GM23338 (cell line): Measurements from ENCODE around the gene RAI14. TPM values are rescaled to one million over a fixed set of nuclear protein-coding genes. Genes with fewer than 3 reads are reported as not detected.

ENCODE experiments used
- ATAC-seq: fragments of 200-7000 bp; cut with Tn5 transposase; 3 replicates; pipeline ENCODE4 v1.9.1; 2020
- DNase-seq: peaks from one replicate; pipeline ENCODE4 v3.0.0-alpha.2; 2015; ENCODE audit warnings: low spot score
- H2AFZ ChIP-seq: fragments of 200-600 bp; sonication (generic); 2 replicates; pipeline ENCODE4 v1.8.0; 2016; ENCODE audit warnings: antibody characterized with exemption, mild to moderate bottlenecking, moderate library complexity
- H3F3A ChIP-seq: fragments of 200-600 bp; sonication (generic); replicated peaks from 2 replicates; pipeline ENCODE4 v1.8.0; 2017; ENCODE audit warnings: antibody characterized with exemption, mixed run types, low read depth
- H3K27ac ChIP-seq: fragments of 200-600 bp; sonication (generic); 2 replicates; pipeline ENCODE4 v1.6.1; 2016; ENCODE audit warnings: low read depth
- H3K27me3 ChIP-seq: fragments of 200-600 bp; sonication (generic); 2 replicates; pipeline ENCODE4 v1.8.0; 2016; ENCODE audit warnings: mild to moderate bottlenecking, mixed run types, moderate library complexity; ENCODE audit not compliant: insufficient read depth
- H3K36me3 ChIP-seq: fragments of 200-600 bp; sonication (generic); 2 replicates; pipeline ENCODE4 v1.8.0; 2016; ENCODE audit warnings: mild to moderate bottlenecking; ENCODE audit not compliant: insufficient read depth
- H3K4me1 ChIP-seq: fragments of 200-600 bp; sonication (generic); 2 replicates; pipeline ENCODE4 v1.8.0; 2016; ENCODE audit warnings: mild to moderate bottlenecking, moderate library complexity; ENCODE audit not compliant: insufficient read depth
- H3K4me2 ChIP-seq: fragments of 200-600 bp; sonication (generic); 2 replicates; pipeline ENCODE4 v1.7.1; 2017; ENCODE audit warnings: mixed run types
- H3K4me3 ChIP-seq: fragments of 200-600 bp; sonication (generic); 2 replicates; pipeline ENCODE4 v1.6.1; 2016; ENCODE audit warnings: mixed run types
- H3K79me2 ChIP-seq: fragments of 200-600 bp; sonication (generic); replicated peaks from 2 replicates; pipeline ENCODE4 v1.8.0; 2017; ENCODE audit warnings: mild to moderate bottlenecking; ENCODE audit not compliant: insufficient read depth
- H3K9me2 ChIP-seq: fragments of 200-600 bp; sonication (generic); 2 replicates; pipeline ENCODE4 v1.8.0; 2017; ENCODE audit not compliant: insufficient read depth
- H4K20me1 ChIP-seq: fragments of 200-600 bp; sonication (generic); replicated peaks from 2 replicates; pipeline ENCODE4 v1.8.0; 2017; ENCODE audit warnings: mild to moderate bottlenecking; ENCODE audit not compliant: insufficient read depth
- H3K27ac Mint-ChIP-seq: 2 replicates; pipeline ENCODE4 v1.8.0; 2020; ENCODE audit warnings: inconsistent platforms, mild to moderate bottlenecking, moderate library complexity, mixed read lengths
- H3K27me3 Mint-ChIP-seq: 3 replicates; pipeline ENCODE4 v1.8.0; 2022; ENCODE audit warnings: low read depth, mild to moderate bottlenecking, moderate library complexity, mixed read lengths, inconsistent platforms; ENCODE audit not compliant: insufficient read depth, poor library complexity
- H3K36me3 Mint-ChIP-seq: 3 replicates; pipeline ENCODE4 v1.8.0; 2021; ENCODE audit warnings: low read depth, mild to moderate bottlenecking, inconsistent platforms, moderate library complexity, mixed read lengths
- H3K4me1 Mint-ChIP-seq: 3 replicates; pipeline ENCODE4 v1.8.0; 2020; ENCODE audit warnings: mild to moderate bottlenecking, inconsistent platforms, mixed read lengths
- H3K4me3 Mint-ChIP-seq: 3 replicates; pipeline ENCODE4 v1.8.0; 2021; ENCODE audit warnings: moderate library complexity, mild to moderate bottlenecking, inconsistent platforms, mixed read lengths
- H3K9me3 Mint-ChIP-seq: 3 replicates; pipeline ENCODE4 v1.8.0; 2020; ENCODE audit warnings: moderate library complexity, mild to moderate bottlenecking, inconsistent platforms, mixed read lengths
- CREB1 ChIP-seq: fragments of 250-450 bp; sonication (Bioruptor Pico); IDR thresholded peaks from 2 replicates; pipeline ENCODE4 v1.5.0; 2020; ENCODE audit warnings: low read depth, mild to moderate bottlenecking, moderate library complexity
- EZH2 ChIP-seq: fragments of 200-600 bp; sonication (generic); IDR thresholded peaks from one replicate; pipeline ENCODE4 v1.8.0; 2017; ENCODE audit warnings: antibody characterized with exemption, mild to moderate bottlenecking, low read depth; ENCODE audit not compliant: unreplicated experiment
- EZH2phosphoT487 ChIP-seq: fragments of 200-600 bp; sonication (generic); IDR thresholded peaks from one replicate; pipeline ENCODE4 v1.8.1; 2018; ENCODE audit warnings: antibody characterized with exemption; ENCODE audit not compliant: unreplicated experiment
- JUNB ChIP-seq: IDR thresholded peaks from one replicate; pipeline ENCODE4 v1.6.1; 2016; ENCODE audit warnings: antibody characterized with exemption; ENCODE audit not compliant: unreplicated experiment
- NANOG ChIP-seq: IDR thresholded peaks from 2 replicates; pipeline ENCODE4 v1.6.1; 2016; ENCODE audit warnings: antibody characterized with exemption, borderline replicate concordance
- POLR2AphosphoS5 ChIP-seq: IDR thresholded peaks from 2 replicates; pipeline ENCODE4 v1.6.1; 2016; ENCODE audit warnings: antibody characterized with exemption, low read depth
- STAT1 ChIP-seq: IDR thresholded peaks from one replicate; pipeline ENCODE4 v1.6.1; 2016; ENCODE audit warnings: antibody characterized with exemption; ENCODE audit not compliant: unreplicated experiment
- ZNF114 ChIP-seq: fragments of 250-450 bp; sonication (Bioruptor Pico); IDR thresholded peaks from 2 replicates; pipeline ENCODE4 v1.5.0; 2020; ENCODE audit warnings: mild to moderate bottlenecking, moderate library complexity
- ZNF331 ChIP-seq: fragments of 250-450 bp; sonication (Bioruptor Pico); IDR thresholded peaks from 2 replicates; pipeline ENCODE4 v1.5.0; 2020; ENCODE audit warnings: low read depth, mild to moderate bottlenecking, moderate library complexity
- polyA plus RNA-seq: library from polyadenylated mRNA; unstranded; fragments of >200 nt; fragmentation: Nextera tagmentation; extraction: Ambion mirVana; gene quantifications from 2 replicates; pipeline ENCODE4 v1.2.1, GENCODE V29; 2016
- total RNA-seq: library from RNA; depleted of rRNA; stranded (reverse); fragments of >200 nt; shearing (Covaris generic); gene quantifications from 2 replicates; pipeline ENCODE4 v1.2.3, GENCODE V29; 2014
- TF ChIP-seq, protein P1 (sequence below): IDR thresholded peaks from 2 replicates; pipeline ENCODE4 v1.6.1; 2016; ENCODE audit warnings: antibody characterized with exemption
- TF ChIP-seq, protein P2 (sequence below): fragments of 250-450 bp; sonication (Bioruptor Pico); IDR thresholded peaks from 2 replicates; pipeline ENCODE4 v1.5.0; 2020; ENCODE audit warnings: mild to moderate bottlenecking, moderate library complexity
- TF ChIP-seq, protein P3 (sequence below), 2 experiments: fragments of 200-600 bp in 1 of 2; sonication (generic) in 1 of 2; conservative IDR thresholded peaks; 2 replicates each; pipeline versions ENCODE4 v1.5.1 to v1.6.1; 2016 to 2017; ENCODE audit warnings: antibody characterized with exemption in 2 of 2, low read depth in 2 of 2, mild to moderate bottlenecking in 2 of 2, moderate library complexity in 1 of 2
- TF ChIP-seq, protein P4 (sequence below): IDR thresholded peaks from one replicate; pipeline ENCODE4 v1.6.1; 2018; ENCODE audit warnings: antibody characterized with exemption; ENCODE audit not compliant: unreplicated experiment

The RAI14 gene
- total and polyA plus RNA-seq, 2 experiments from 2014 or later = 58.8 to 95.8 TPM

DNA sequence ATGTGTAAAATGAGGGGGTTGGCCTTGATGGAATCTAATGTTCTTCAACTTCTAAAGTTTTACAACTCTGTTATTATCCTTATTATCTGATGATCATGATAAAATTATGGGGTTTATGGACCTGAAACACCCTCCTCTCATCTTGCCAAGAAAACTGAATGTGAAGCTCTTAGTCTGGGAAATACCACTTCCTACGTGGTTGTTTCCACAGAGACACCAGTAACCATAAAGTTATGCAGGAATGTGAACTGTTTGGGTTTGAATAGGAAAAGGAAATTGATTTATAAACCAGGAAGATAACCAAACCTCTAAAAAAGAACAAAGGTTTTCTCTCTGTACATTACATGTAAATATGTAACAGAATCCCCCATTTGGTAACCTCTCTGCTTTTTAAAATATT is 28.3 kb upstream of the RAI14 start:
- Mint-ChIP-seq H3K9me3 (peaks cover 18% of the 10 kb centered on the region), H3K27ac (no peak overlapping the region), H3K27me3 (peaks cover 3% of the 10 kb centered on the region), H3K4me3 (no peak overlapping the region), H3K4me1 (peaks cover 8% of the 10 kb centered on the region), H3K36me3 (peaks cover 10% of the 10 kb centered on the region; the same call in 1 of the 3 replicates)
- Histone ChIP-seq H4K20me1 (no peaks in the 10 kb centered on the region), H3K79me2 (no peaks in the 10 kb centered on the region), H2AFZ (no peak overlapping the region), H3K9me2 (0 out of 2 replicates have a peak, but pooled peaks cover 7% of the 10 kb centered on the region), H3K4me2 (no peak overlapping the region), H3K4me3 (no peak overlapping the region), H3K27ac (no peak overlapping the region), H3F3A (no peaks in the 10 kb centered on the region), H3K36me3 (no peaks in the 10 kb centered on the region), H3K27me3 (no peaks in the 10 kb centered on the region), H3K4me1 (peaks cover 7% of the 10 kb centered on the region)
- ATAC-seq = no peak
- TF ChIP-seq CREB1 (no peak), EZH2 (no peak), ZNF114 (CRISPR knock-in tag) (no peak), ZNF331 (CRISPR knock-in tag) (no peak), POLR2AphosphoS5 (no peak), JUNB (no peak), EZH2phosphoT487 (no peak), NANOG (no peak), STAT1 (no peak)
- TF ChIP-seq, protein P1, sequence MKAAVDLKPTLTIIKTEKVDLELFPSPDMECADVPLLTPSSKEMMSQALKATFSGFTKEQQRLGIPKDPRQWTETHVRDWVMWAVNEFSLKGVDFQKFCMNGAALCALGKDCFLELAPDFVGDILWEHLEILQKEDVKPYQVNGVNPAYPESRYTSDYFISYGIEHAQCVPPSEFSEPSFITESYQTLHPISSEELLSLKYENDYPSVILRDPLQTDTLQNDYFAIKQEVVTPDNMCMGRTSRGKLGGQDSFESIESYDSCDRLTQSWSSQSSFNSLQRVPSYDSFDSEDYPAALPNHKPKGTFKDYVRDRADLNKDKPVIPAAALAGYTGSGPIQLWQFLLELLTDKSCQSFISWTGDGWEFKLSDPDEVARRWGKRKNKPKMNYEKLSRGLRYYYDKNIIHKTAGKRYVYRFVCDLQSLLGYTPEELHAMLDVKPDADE = no peak
- TF ChIP-seq, protein P2, sequence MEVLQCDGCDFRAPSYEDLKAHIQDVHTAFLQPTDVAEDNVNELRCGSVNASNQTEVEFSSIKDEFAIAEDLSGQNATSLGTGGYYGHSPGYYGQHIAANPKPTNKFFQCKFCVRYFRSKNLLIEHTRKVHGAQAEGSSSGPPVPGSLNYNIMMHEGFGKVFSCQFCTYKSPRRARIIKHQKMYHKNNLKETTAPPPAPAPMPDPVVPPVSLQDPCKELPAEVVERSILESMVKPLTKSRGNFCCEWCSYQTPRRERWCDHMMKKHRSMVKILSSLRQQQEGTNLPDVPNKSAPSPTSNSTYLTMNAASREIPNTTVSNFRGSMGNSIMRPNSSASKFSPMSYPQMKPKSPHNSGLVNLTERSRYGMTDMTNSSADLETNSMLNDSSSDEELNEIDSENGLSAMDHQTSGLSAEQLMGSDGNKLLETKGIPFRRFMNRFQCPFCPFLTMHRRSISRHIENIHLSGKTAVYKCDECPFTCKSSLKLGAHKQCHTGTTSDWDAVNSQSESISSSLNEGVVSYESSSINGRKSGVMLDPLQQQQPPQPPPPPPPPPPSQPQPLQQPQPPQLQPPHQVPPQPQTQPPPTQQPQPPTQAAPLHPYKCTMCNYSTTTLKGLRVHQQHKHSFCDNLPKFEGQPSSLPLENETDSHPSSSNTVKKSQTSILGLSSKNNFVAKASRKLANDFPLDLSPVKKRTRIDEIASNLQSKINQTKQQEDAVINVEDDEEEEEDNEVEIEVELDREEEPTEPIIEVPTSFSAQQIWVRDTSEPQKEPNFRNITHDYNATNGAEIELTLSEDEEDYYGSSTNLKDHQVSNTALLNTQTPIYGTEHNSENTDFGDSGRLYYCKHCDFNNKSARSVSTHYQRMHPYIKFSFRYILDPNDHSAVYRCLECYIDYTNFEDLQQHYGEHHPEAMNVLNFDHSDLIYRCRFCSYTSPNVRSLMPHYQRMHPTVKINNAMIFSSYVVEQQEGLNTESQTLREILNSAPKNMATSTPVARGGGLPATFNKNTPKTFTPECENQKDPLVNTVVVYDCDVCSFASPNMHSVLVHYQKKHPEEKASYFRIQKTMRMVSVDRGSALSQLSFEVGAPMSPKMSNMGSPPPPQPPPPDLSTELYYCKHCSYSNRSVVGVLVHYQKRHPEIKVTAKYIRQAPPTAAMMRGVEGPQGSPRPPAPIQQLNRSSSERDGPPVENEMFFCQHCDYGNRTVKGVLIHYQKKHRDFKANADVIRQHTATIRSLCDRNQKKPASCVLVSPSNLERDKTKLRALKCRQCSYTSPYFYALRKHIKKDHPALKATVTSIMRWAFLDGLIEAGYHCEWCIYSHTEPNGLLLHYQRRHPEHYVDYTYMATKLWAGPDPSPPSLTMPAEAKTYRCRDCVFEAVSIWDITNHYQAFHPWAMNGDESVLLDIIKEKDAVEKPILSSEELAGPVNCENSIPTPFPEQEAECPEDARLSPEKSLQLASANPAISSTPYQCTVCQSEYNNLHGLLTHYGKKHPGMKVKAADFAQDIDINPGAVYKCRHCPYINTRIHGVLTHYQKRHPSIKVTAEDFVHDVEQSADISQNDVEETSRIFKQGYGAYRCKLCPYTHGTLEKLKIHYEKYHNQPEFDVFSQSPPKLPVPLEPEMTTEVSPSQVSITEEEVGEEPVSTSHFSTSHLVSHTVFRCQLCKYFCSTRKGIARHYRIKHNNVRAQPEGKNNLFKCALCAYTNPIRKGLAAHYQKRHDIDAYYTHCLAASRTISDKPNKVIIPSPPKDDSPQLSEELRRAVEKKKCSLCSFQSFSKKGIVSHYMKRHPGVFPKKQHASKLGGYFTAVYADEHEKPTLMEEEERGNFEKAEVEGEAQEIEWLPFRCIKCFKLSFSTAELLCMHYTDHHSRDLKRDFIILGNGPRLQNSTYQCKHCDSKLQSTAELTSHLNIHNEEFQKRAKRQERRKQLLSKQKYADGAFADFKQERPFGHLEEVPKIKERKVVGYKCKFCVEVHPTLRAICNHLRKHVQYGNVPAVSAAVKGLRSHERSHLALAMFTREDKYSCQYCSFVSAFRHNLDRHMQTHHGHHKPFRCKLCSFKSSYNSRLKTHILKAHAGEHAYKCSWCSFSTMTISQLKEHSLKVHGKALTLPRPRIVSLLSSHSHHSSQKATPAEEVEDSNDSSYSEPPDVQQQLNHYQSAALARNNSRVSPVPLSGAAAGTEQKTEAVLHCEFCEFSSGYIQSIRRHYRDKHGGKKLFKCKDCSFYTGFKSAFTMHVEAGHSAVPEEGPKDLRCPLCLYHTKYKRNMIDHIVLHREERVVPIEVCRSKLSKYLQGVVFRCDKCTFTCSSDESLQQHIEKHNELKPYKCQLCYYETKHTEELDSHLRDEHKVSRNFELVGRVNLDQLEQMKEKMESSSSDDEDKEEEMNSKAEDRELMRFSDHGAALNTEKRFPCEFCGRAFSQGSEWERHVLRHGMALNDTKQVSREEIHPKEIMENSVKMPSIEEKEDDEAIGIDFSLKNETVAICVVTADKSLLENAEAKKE (CRISPR knock-in tag) = no peak
- TF ChIP-seq, protein P3, sequence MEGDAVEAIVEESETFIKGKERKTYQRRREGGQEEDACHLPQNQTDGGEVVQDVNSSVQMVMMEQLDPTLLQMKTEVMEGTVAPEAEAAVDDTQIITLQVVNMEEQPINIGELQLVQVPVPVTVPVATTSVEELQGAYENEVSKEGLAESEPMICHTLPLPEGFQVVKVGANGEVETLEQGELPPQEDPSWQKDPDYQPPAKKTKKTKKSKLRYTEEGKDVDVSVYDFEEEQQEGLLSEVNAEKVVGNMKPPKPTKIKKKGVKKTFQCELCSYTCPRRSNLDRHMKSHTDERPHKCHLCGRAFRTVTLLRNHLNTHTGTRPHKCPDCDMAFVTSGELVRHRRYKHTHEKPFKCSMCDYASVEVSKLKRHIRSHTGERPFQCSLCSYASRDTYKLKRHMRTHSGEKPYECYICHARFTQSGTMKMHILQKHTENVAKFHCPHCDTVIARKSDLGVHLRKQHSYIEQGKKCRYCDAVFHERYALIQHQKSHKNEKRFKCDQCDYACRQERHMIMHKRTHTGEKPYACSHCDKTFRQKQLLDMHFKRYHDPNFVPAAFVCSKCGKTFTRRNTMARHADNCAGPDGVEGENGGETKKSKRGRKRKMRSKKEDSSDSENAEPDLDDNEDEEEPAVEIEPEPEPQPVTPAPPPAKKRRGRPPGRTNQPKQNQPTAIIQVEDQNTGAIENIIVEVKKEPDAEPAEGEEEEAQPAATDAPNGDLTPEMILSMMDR (conservative IDR thresholded peaks at IDR 0.05; ENCODE audit: low read depth in 2 of 2) = no peak
- TF ChIP-seq, protein P4, sequence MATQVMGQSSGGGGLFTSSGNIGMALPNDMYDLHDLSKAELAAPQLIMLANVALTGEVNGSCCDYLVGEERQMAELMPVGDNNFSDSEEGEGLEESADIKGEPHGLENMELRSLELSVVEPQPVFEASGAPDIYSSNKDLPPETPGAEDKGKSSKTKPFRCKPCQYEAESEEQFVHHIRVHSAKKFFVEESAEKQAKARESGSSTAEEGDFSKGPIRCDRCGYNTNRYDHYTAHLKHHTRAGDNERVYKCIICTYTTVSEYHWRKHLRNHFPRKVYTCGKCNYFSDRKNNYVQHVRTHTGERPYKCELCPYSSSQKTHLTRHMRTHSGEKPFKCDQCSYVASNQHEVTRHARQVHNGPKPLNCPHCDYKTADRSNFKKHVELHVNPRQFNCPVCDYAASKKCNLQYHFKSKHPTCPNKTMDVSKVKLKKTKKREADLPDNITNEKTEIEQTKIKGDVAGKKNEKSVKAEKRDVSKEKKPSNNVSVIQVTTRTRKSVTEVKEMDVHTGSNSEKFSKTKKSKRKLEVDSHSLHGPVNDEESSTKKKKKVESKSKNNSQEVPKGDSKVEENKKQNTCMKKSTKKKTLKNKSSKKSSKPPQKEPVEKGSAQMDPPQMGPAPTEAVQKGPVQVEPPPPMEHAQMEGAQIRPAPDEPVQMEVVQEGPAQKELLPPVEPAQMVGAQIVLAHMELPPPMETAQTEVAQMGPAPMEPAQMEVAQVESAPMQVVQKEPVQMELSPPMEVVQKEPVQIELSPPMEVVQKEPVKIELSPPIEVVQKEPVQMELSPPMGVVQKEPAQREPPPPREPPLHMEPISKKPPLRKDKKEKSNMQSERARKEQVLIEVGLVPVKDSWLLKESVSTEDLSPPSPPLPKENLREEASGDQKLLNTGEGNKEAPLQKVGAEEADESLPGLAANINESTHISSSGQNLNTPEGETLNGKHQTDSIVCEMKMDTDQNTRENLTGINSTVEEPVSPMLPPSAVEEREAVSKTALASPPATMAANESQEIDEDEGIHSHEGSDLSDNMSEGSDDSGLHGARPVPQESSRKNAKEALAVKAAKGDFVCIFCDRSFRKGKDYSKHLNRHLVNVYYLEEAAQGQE = no peak
- DNase-seq = no peak
